NCI-H460 (cell line): ENCODE results near the gene SYT5. TPM values are rescaled to one million over a fixed set of nuclear protein-coding genes. Genes with fewer than 3 reads are reported as not detected.

Source experiments
- DNase-seq: peaks from one replicate; pipeline ENCODE4 v3.0.0-alpha.2; 2016; ENCODE audit warnings: low read depth; ENCODE audit errors: extremely low read depth
- small RNA-seq, 2 experiments: library from RNA; depleted of rRNA; stranded (forward); fragments of <200 nt; gene quantifications; one replicate each; pipeline ENCODE3, GENCODE V24; 2014
- total RNA-seq: library from RNA; depleted of rRNA; stranded (reverse); fragments of >200 nt; shearing (Covaris generic); gene quantifications from 2 replicates; pipeline ENCODE4 v1.2.3, GENCODE V29; 2014; rRNA removed

SYT5 gene
- total RNA-seq, 1 experiment from 2014 or later, result 0.30 TPM

DNA sequence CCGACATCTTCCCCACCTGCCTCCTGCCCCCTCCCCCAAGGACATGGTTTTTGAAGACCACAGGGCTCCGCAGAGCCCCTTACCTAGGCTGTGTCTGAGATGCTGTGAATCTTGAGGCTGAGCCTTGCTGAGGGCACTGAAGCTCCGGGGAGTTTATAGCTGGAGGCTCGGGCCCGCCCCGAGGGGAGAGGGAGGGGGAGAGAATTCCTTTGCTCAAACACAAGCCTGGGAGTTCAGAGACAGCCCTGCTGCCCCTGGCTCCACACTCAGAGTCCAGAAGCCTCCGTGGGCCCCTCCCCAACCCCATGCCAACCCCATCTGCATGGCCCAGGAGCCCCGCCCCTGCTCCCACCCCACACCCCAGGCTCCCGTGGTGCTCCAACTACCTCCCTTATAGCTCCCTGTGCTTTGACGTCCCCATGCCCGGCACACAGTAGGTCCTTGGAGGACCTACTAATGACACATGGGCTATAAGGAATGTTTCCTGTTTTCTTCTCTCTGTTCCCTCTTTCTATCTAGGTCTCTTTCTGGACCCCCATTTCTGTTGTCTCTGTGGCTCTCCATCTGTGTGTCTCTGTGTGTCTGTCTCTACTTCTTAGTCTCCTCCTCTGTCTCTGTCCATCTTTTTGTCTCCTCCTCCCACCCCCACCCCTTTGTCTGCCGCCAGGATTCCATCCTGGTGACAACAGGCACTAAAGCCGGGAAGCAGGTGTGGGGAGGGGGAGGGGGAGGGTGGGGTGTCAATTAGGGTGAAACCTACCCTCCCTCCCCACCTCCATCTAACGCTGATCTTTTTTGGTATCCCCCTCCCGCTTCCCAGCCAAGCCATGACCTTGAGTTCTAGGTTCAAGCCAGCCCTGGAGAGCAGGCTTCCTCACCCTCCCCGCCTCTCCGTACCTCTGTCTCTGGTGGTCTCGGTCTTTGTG is 30.7 kb downstream of the SYT5 start, which contains the start of gene TNNT1:
TNNT1 (minus strand) TSS at position 129 of the 926 bp plus-strand sequence. CDS start 2,049 bp downstream, outside the sequence.
- no peak for DNase-seq

DNA sequence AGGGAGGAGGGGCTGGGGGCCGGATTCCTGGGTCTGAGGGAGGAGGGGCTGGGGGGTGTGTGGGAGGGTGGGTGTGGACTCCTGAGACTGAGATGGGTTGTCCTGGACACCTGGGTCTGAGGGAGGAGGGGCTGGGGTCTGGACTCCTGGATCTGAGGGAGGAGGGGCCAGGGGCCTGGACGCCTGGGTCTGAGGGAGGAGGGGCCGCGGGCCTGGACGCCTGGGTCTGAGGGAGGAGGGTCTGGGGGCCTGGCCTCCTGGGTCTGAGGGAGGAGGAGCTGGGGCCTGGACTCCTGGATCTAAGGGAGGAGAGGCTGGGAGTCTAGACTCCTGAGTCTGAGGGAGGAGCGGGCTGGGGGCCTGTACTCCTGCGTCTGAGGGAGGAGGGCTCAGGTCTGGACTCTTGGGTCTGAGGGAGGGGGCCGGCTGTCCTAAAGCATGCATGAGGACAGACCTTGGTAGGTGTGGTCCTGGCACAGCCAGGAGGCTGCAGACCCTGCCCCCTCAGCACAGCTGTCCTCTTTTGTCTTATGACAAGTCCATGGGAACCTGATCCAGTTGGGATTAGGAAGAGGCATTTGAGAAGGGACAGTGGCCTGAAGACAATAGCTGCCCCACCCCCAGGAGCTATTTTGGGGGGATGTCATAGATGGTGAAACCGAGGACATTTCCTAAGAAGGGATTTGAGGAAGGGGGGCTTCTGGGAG is 32.4 kb downstream of the SYT5 start:
- no peak for DNase-seq

DNA sequence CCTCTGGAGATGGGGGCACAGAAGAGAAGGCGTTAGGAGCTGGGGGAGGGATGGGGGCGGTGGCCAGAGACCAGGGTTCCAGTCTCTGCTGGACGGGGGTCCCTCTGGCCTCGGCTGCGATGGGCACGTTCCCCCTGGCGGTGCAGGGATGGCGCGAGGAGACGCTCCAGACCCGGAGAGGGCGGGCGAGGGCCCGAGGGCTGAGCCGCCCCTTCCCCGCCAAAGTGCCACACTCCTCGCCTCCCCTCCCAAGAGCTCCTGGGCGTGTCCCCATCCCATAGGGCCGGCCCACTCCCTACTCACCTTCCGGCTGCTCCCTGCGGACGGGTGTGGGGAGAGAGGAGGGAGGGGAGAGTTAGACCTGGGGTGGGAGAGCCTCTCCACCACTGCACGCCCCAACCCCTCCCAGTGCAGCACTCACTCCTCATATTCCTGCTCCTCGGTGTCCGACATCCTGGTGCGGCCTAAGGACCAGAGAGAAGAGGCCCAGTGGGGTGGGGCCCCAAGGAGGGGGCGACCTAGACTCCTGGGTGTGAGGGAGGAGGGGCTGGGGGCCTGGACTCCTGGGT is 33.3 kb downstream of the SYT5 start:
- no peak for DNase-seq

DNA sequence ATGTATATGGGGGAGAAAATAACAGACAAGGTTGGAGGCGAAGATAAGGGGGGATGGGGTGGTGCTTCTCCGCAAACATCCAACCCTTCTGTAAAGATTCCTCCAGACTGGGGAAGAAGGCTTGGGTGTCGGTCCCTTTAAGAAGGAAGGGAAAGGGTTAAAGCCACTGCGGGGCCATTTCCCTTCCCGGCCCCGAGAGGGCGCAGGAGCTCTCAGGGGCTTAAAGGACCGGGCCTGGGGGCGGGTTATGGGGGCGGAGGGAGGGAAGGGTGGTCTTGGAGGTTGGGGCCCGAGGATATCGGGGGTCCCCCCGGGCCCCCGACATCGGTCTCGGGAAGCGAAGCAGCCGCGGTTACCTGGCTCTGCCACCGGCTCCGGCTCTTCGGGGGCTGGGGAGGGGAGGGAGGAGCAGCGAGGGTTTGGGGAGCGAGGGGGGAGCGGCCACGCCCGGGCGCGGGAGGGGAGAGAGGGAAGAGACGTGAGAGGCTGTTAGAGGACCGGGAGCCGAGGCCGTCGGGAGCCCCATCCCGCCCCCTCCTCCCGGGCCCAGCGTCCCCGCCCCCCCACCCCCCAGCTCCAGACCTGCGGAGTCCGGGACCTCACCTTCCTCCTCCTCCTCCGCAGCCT is 33.9 kb downstream of the SYT5 start:
- no peak for DNase-seq

DNA sequence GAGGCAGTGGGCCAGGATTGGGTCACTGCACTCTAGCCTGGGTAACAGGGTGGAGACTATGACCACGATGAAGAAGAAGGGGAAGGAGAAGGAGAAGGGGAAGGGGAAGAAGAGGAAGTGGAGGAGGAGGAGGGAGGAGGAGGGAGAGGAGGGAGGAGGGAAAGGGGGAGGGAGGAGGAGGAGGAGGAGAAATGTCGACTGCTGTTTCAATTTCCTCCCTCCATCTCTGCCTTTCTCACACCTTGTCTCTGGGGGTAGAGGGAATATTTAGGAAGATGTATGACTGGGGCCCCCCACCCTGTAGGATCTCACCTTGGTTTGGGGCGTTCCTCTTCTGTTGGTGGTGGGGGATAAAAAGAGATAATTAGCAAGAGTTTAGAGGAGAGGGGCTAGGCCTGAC is 34.9 kb downstream of the SYT5 start:
- DNase-seq, result no peak

DNA sequence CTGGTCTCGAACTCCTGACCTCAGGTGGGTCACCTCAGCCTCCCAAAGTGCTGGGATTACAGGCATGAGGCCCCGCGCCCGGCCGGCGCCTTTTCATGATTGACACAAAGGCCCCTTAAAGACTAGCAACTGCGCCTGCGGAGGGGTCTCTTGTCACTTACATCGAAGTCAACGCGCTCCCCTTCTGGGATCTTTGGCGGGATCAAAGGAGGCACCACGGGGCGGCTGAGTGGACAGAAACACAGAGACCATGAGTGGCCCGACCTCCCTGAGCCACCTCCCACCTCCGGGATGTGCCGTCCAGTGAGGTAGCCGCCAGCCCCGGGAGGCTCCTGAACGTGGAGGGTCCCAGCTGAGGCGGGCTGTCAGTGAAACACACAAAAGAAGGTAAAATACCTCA is 38.4 kb downstream of the SYT5 start:
- no peak for DNase-seq

DNA sequence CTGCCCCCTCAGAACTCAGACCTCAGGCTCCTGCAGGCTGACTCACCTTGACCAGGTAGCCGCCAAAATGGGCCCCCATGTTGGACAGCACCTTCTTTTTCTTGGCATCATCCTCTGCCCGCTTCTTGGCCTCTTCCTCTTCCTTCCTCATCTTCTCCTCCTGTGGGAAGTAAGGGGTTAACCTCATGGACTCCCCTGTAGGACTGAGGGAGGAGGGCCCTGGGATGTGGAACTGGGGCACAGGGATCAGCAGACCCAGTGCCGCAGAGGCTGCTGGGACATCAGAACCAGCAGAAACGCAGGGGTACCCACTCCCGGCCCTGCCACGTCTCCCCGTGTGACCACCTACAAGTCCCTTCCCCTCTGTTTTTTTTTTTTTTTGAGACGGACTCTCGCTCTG is 42.2 kb downstream of the SYT5 start:
- DNase-seq, result no peak

DNA sequence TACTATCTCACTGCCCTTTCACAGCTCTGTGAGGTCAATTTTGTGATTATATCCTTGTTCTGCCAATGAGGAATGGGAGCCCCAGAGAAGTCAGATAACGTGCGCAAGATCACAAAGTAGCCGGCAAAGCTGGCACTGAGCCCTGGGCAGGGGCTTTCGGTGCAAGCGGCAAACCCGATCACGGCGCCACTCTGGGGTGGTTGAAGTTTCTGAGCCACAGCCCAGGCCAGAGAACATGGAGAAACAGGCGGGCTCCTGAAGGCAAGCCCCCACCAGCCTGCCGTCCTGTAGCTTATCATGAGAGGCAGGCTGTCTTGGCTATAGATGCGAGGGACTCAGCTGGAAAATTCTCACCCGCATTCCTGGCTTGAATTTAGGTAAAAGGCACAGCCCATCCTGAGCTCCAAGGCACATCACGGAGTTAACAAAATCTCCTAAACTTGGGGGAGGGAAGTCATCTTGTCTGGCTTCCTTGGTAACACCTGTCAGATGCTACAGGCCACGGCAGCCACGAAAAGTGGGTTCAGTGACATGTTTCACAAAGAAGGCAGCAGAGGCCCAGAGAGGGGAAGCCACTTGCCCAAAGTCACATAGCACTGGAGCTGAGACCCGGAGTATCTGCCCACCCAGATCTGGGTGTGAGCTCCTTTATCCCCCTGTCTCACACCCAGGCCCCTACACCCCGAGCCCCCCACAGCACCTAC is 43.5 kb downstream of the SYT5 start:
- DNase-seq, result no peak

DNA sequence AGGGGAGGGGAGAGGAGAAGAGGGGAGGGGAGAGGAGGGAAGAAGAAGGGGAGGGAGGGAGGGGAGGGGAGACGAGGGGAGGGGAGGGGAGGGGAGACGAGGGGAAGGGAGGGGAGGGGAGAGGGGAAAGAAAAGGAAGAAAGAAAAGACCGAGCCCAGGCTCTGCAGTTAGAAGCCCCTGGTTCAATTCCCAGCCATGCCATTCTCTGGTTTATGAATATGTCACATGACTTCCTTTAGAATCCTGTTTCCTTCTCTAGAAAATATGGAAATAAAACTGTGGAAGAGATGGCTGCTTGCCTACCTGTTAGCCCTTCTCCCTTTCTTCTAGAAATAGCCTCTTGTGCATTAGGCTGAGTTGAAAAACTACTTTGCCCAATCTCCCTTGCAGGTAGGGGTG is 45.4 kb downstream of the SYT5 start:
- no peak for DNase-seq

DNA sequence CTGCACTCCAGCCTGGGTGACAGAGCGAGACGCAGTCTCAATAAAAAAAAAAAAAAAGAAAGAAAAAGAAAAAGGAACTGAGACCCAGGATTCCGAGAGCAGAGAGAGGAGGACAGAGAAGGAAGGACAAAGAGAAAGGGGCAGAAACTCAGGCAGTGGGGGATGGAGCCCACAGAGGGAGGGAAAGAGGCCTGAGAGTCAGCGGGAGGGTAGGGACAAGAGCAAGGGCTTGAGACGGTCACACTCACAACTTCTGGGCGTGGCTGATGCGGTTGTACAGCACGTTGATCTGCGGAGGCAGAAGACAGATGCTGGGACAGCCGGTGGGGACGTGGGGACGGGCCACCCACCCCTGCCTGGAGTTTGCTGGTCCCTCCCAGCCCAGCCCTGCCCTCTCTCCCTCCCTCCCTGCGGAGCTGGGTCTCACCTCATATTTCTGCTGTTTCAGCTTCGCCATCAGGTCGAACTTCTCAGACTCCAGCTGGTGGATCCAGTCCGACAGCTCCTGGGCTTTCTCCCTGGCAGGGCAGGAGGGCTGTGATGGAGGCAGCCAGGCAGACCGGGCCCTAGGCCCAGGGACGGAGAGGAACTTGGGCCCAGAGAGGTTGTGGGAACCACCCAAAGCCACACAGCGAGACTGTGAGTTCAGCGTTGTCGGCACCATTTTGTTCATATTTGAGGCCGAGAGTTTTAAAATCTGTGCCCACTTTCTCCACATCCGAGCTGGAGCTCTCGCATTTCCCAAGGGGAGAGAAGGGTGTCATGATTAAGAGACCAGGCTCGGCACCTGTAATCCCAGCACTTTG is 46.2 kb downstream of the SYT5 start:
- DNase-seq, result no peak

DNA sequence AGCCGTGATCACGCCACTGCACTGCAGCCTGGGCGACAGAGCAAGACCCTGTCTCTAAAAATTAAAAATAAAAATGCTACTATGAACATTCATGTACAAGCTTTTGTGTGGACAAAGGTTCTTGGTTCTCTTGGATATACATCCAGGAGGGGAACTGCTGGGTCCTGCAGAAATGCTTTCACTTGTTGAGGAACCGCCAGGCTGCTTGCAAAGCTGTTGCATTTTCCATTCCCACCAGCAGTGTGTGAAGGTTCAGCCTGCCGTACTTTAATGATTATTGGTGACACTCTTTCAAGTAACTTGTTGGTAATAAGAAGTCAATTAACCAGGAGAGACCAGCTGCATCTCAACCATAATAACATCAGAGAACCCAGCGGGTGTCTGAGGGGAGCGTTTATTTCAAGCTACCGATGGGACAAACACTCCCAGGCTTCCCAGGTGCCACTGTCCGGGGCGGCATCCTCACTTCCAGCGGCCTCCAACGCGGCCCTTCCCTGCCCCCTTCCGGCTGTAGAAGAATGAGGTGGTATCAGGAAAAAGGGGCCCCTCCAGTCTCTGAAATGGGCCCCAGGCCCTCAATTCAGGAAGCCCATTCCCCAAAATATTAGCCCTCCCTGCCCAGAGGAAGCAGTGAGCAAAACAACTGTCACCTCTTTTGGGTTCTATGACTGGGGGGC is 47.5 kb downstream of the SYT5 start:
- no peak for DNase-seq

DNA sequence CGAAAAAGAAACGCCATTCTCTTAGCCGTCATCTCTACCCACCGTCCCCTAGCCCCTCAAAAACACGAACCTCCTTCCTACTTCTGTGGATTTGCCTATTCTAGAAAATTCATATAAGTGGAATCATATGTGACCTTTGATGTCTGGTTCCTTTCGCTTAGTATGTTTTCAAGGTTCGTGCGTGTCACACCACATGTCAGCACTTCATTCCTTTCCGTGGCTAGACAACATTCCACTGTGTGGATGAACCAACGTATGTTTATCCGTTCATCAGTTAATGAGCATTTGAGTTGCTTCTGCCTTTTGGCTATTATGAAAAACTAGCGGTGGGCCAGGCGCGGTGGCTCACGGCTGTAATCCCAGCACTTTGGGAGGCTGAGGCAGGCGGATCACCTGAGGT is 48.7 kb downstream of the SYT5 start:
- no peak for DNase-seq

Small RNA genes within 50 kb of the gene (small RNA-seq; reads per million reads assigned to genes)
- gene MIR7975 (0 to 16.3 reads per million in 2 experiments), gene RF01210 (0.02 to 0.06 reads per million in 2 experiments)

Other genes with a start within 250 kb of the SYT5 start
- not detected in 2 replicates for gene NLRP7, start 232.8 kb downstream of the SYT5 start, total RNA-seq
- gene NLRP2, start 213.9 kb downstream of the SYT5 start, total RNA-seq, result not detected in 2 replicates
- 0.17 TPM in 1 of 2 replicates, not detected in the other for gene GP6, start 142.0 kb downstream of the SYT5 start, total RNA-seq
- 12.2 and 14.1 TPM in 2 replicates for gene RDH13, start 117.1 kb downstream of the SYT5 start, total RNA-seq
- gene EPS8L1, start 104.4 kb downstream of the SYT5 start, total RNA-seq, result 3.9 and 5.4 TPM in 2 replicates
- gene PPP1R12C, start 62.7 kb downstream of the SYT5 start, total RNA-seq, result 22.2 and 25.0 TPM in 2 replicates
- gene TNNT1, start 31.1 kb downstream of the SYT5 start, total RNA-seq, result 18.6 and 25.1 TPM in 2 replicates
- 1.2 and 4.5 TPM in 2 replicates for gene TNNI3, start 22.6 kb downstream of the SYT5 start, total RNA-seq
- 7.8 and 8.9 TPM in 2 replicates for gene DNAAF3, start 13.7 kb downstream of the SYT5 start, total RNA-seq
- 31.9 and 34.0 TPM in 2 replicates for gene PTPRH, start 29.2 kb upstream of the SYT5 start, total RNA-seq
- 1.8 and 2.3 TPM in 2 replicates for gene TMEM86B, start 48.5 kb upstream of the SYT5 start, total RNA-seq
- gene PPP6R1, start 78.7 kb upstream of the SYT5 start, total RNA-seq, result 32.6 and 33.6 TPM in 2 replicates
- 33.4 and 37.1 TPM in 2 replicates for gene HSPBP1, start 99.8 kb upstream of the SYT5 start, total RNA-seq
- 3.8 and 5.7 TPM in 2 replicates for gene BRSK1, start 103.7 kb upstream of the SYT5 start, total RNA-seq
- gene TMEM150B, start 145.1 kb upstream of the SYT5 start, total RNA-seq, result not detected in 2 replicates
- gene KMT5C, start 159.6 kb upstream of the SYT5 start, total RNA-seq, result 5.1 and 7.9 TPM in 2 replicates
- not detected in 2 replicates for gene COX6B2, start 174.4 kb upstream of the SYT5 start, total RNA-seq
- gene GARIN5B, start 183.0 kb upstream of the SYT5 start, total RNA-seq, result not detected in 2 replicates
- gene IL11, start 190.2 kb upstream of the SYT5 start, total RNA-seq, result 0.32 and 0.84 TPM in 2 replicates
- gene TMEM190, start 196.5 kb upstream of the SYT5 start, total RNA-seq, result not detected in 2 replicates
- gene TMEM238, start 204.0 kb upstream of the SYT5 start, total RNA-seq, result 0.97 and 2.0 TPM in 2 replicates
- 426 and 465 TPM in 2 replicates for gene RPL28, start 205.6 kb upstream of the SYT5 start, total RNA-seq
- 369 and 378 TPM in 2 replicates for gene UBE2S, start 227.5 kb upstream of the SYT5 start, total RNA-seq